Right renal pelvis (tissue), 4 donors: ENCODE measurements around the gene IDUA. TPM values are rescaled to one million over a fixed set of nuclear protein-coding genes. Genes with fewer than 3 reads are reported as not detected.
"Not testable (repeated sequence)": the region's sequence is repeated elsewhere in the genome, so short reads cannot be mapped to it uniquely, and the experiment has no call there.

Source experiments
- DNase-seq, 4 donors: peaks; one replicate each; pipeline ENCODE4 v3.0.0-alpha.2; 2013; ENCODE audit warnings: low read depth in 4 of 4, low spot score in 3 of 4, missing footprints in 1 of 4
- polyA plus RNA-seq, 4 donors: library from polyadenylated mRNA; unstranded; fragments of 120-200 nt; gene quantifications; one replicate each; pipeline ENCODE4 v1.2.1, GENCODE V29; 2013; ENCODE audit not compliant: insufficient read length in 4 of 4

IDUA gene
- polyA plus RNA-seq, 4 donors, result 10.2 to 19.2 (median 12.9) TPM

GRCh38 chr4:1043162-1043561 lies 56.3 kb downstream of the IDUA start:
- DNase-seq, result no peak

GRCh38 chr4:1043651-1044468 lies 57.0 kb downstream of the IDUA start:
- DNase-seq, result no peak

GRCh38 chr4:1044469-1045192 lies 57.8 kb downstream of the IDUA start:
- no peak for DNase-seq

- no peak for DNase-seq
Observed at GRCh38 chr4:1045193-1045594, 58.4 kb downstream of the IDUA start.

GRCh38 chr4:1045595-1046201 lies 58.9 kb downstream of the IDUA start:
- no peak for DNase-seq

- peak in 1 of 4 donors; percentile 49 for DNase-seq
Observed at GRCh38 chr4:1046581-1047011, 59.8 kb downstream of the IDUA start.

- DNase-seq, result no peak
Observed at GRCh38 chr4:1047106-1047975, 60.5 kb downstream of the IDUA start.

GRCh38 chr4:1047976-1048772 lies 61.3 kb downstream of the IDUA start:
- no peak for DNase-seq

- DNase-seq, result no peak
Observed at GRCh38 chr4:1048773-1049590, 62.1 kb downstream of the IDUA start.

- DNase-seq, result no peak
Observed at GRCh38 chr4:1049591-1049905, 62.7 kb downstream of the IDUA start.

GRCh38 chr4:1050486-1051213 lies 63.8 kb downstream of the IDUA start:
- no peak for DNase-seq

- DNase-seq, result no peak
Observed at GRCh38 chr4:1051472-1051871, 64.6 kb downstream of the IDUA start.

- no peak for DNase-seq
Observed at GRCh38 chr4:1052231-1052671, 65.4 kb downstream of the IDUA start.

- no peak for DNase-seq
Observed at GRCh38 chr4:1053080-1053661, 66.3 kb downstream of the IDUA start.

GRCh38 chr4:1053891-1054290 lies 67.0 kb downstream of the IDUA start:
- not testable (repeated sequence) for DNase-seq
